Measurements from ENCODE around the gene ATP8B2.

DNA sequence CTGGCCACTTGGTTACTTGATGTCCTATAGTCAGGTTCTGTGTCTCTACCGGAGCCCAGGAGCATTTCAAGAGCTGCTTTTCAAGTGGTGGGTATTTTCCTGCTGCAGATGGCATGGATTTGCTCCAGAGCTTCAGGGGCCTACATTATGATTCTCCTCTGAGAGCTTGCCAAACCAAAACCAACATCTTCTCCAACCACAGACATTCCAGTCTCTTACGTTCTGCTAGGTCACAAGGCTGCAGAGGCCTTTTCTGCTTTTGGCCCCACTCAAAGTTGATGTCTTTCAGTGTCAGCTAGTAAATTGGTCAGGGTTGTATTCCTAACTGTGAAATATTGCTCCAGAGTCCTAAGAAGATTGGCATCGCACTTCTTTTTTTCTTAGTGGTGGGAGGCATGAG, 19.2 kb upstream of the ATP8B2 start:
- TF ChIP-seq, protein P1, sequence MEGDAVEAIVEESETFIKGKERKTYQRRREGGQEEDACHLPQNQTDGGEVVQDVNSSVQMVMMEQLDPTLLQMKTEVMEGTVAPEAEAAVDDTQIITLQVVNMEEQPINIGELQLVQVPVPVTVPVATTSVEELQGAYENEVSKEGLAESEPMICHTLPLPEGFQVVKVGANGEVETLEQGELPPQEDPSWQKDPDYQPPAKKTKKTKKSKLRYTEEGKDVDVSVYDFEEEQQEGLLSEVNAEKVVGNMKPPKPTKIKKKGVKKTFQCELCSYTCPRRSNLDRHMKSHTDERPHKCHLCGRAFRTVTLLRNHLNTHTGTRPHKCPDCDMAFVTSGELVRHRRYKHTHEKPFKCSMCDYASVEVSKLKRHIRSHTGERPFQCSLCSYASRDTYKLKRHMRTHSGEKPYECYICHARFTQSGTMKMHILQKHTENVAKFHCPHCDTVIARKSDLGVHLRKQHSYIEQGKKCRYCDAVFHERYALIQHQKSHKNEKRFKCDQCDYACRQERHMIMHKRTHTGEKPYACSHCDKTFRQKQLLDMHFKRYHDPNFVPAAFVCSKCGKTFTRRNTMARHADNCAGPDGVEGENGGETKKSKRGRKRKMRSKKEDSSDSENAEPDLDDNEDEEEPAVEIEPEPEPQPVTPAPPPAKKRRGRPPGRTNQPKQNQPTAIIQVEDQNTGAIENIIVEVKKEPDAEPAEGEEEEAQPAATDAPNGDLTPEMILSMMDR (IDR thresholded peaks at IDR 0.05): no peak
- TF ChIP-seq POLR2A (IDR thresholded peaks at IDR 0.05): no peak
